HG02870 (cell line): ENCODE measurements around the gene PXK.
A peak's percentile ranks its signal among the peaks of the same experiment; 100 is the strongest.
"Not testable (repeated sequence)": the region's sequence is repeated elsewhere in the genome, so short reads cannot be mapped to it uniquely, and the experiment has no call there.

Experiments
- ATAC-seq: cut with Tn5 transposase; IDR thresholded peaks from one replicate; pipeline ENCODE4 v1.9.1; 2021; ENCODE audit warnings: mild to moderate bottlenecking, moderate library complexity; ENCODE audit not compliant: unreplicated experiment

Gene PXK

GRCh38 chr3:58323529-58324390, 8.9 kb upstream of the PXK start:
- ATAC-seq = no peak

GRCh38 chr3:58324391-58325390, 8.0 kb upstream of the PXK start:
- ATAC-seq = no peak

GRCh38 chr3:58325525-58325992, 7.1 kb upstream of the PXK start:
- ATAC-seq = no peak

- ATAC-seq = no peak
Measured at GRCh38 chr3:58326267-58326900, 6.3 kb upstream of the PXK start.

GRCh38 chr3:58329150-58329921, 3.4 kb upstream of the PXK start:
- no peak for ATAC-seq

GRCh38 chr3:58329922-58330413, 2.7 kb upstream of the PXK start:
- ATAC-seq = no peak

- no peak for ATAC-seq
Measured at GRCh38 chr3:58331593-58332152, 1.0 kb upstream of the PXK start.

GRCh38 chr3:58333206-58334012, 717 bp downstream of the PXK start:
- peak; percentile 47 for ATAC-seq

- no peak for ATAC-seq
Measured at GRCh38 chr3:58334013-58334321, 1.3 kb downstream of the PXK start.

GRCh38 chr3:58334506-58334884, 1.8 kb downstream of the PXK start:
- ATAC-seq = no peak

- no peak for ATAC-seq
Measured at GRCh38 chr3:58335652-58335947, 2.9 kb downstream of the PXK start.

GRCh38 chr3:58336135-58336882, 3.6 kb downstream of the PXK start:
- no peak for ATAC-seq

- no peak for ATAC-seq
Measured at GRCh38 chr3:58337190-58337589, 4.5 kb downstream of the PXK start.

GRCh38 chr3:58339146-58339545, 6.5 kb downstream of the PXK start:
- not testable (repeated sequence) for ATAC-seq

GRCh38 chr3:58340594-58341244, 8.0 kb downstream of the PXK start:
- no peak for ATAC-seq

- no peak for ATAC-seq
Measured at GRCh38 chr3:58341376-58341775, 8.7 kb downstream of the PXK start.

- ATAC-seq = no peak
Measured at GRCh38 chr3:58342676-58343075, 10.0 kb downstream of the PXK start.

GRCh38 chr3:58345457-58345856, 12.8 kb downstream of the PXK start:
- ATAC-seq = no peak
